22Rv1 (cell line): Measurements from ENCODE around the gene LRMDA.
"Not testable (repeated sequence)": the region's sequence is repeated elsewhere in the genome, so short reads cannot be mapped to it uniquely, and the experiment has no call there.

Experiments
- H3K27ac ChIP-seq: fragments of 450-650 bp; 2 replicates; pipeline ENCODE4 v1.5.1; 2017
- CTCF ChIP-seq: fragments of 450-650 bp; IDR thresholded peaks from 2 replicates; pipeline ENCODE4 v1.5.1; 2017; ENCODE audit warnings: mild to moderate bottlenecking
- ZFX ChIP-seq: fragments of 450-650 bp; IDR thresholded peaks from 2 replicates; pipeline ENCODE4 v1.6.1; 2017; ENCODE audit warnings: antibody characterized with exemption, borderline replicate concordance

Gene LRMDA

GRCh38 chr10:75514830-75515229 is 83.4 kb downstream of the LRMDA start:
- no peak for TF ChIP-seq CTCF
- H3K27ac ChIP-seq, result no peak overlapping the region

GRCh38 chr10:75516154-75516553 is 84.7 kb downstream of the LRMDA start:
- not testable (repeated sequence) for H3K27ac ChIP-seq

GRCh38 chr10:75519213-75519612 is 87.8 kb downstream of the LRMDA start:
- H3K27ac ChIP-seq, result not testable (repeated sequence)

GRCh38 chr10:75521194-75521829 is 89.9 kb downstream of the LRMDA start:
- not testable (repeated sequence) for H3K27ac ChIP-seq

GRCh38 chr10:75525067-75525466 is 93.6 kb downstream of the LRMDA start:
- TF ChIP-seq CTCF, result no peak
- no peak for TF ChIP-seq ZFX
- H3K27ac ChIP-seq, result no peak overlapping the region

GRCh38 chr10:75525646-75526045 is 94.2 kb downstream of the LRMDA start:
- H3K27ac ChIP-seq, result no peak overlapping the region

GRCh38 chr10:75527542-75527941 is 96.1 kb downstream of the LRMDA start:
- H3K27ac ChIP-seq, result no peak overlapping the region
- TF ChIP-seq CTCF (no peak), ZFX (no peak)

More at GRCh38 chr10:75525646-75526045, 94.2 kb downstream of the LRMDA start:
- TF ChIP-seq CTCF (no peak), ZFX (no peak)

GRCh38 chr10:75528392-75528791 is 97.0 kb downstream of the LRMDA start:
- H3K27ac ChIP-seq, result no peak overlapping the region

More at GRCh38 chr10:75528392-75528791, 97.0 kb downstream of the LRMDA start:
- no peak for TF ChIP-seq ZFX
- no peak for TF ChIP-seq CTCF
